Gastroesophageal sphincter (tissue), 3 donors: ENCODE results near the gene XPO6.

Source experiments
- CTCF ChIP-seq, 4 experiments: fragments of 200-600 bp in 2 of 4; fragments of 450-650 bp in 2 of 4; sonication (generic) in 1 of 4; IDR thresholded peaks; one replicate each; pipeline ENCODE4 v1.5.1; 2017 to 2019; ENCODE audit warnings: antibody characterized with exemption in 4 of 4, mild to moderate bottlenecking in 2 of 4, moderate library complexity in 2 of 4
- POLR2A ChIP-seq, 2 donors: fragments of 450-650 bp; IDR thresholded peaks; one replicate each; pipeline ENCODE4 v1.6.1; 2017; ENCODE audit warnings: antibody characterized with exemption in 2 of 2, mild to moderate bottlenecking in 2 of 2, moderate library complexity in 1 of 2

GRCh38 chr16:28184625-28185024, 27.1 kb downstream of the XPO6 start:
- no peak for TF ChIP-seq CTCF (IDR thresholded peaks at IDR 0.05)
- no peak for TF ChIP-seq POLR2A (IDR thresholded peaks at IDR 0.05)
